HG03565 (cell line): ENCODE results near the gene USH1C.

Experiments used
- ATAC-seq: cut with Tn5 transposase; IDR thresholded peaks from one replicate; pipeline ENCODE4 v1.9.1; 2021; ENCODE audit warnings: mild to moderate bottlenecking, moderate library complexity; ENCODE audit not compliant: unreplicated experiment

USH1C gene

GRCh38 chr11:17544181-17544622 lies at the start of gene USH1C:
Gene USH1C (minus strand): TSS chr11:17544416. CDS start chr11:17544307, 109 bp downstream.
- no peak for ATAC-seq

- ATAC-seq = no peak
Measured at GRCh38 chr11:17593466-17594245, 49.4 kb upstream of the USH1C start.

- ATAC-seq = no peak
Measured at GRCh38 chr11:17591293-17591692, 47.1 kb upstream of the USH1C start.

- ATAC-seq = no peak
Measured at GRCh38 chr11:17590463-17590862, 46.2 kb upstream of the USH1C start.

DNA sequence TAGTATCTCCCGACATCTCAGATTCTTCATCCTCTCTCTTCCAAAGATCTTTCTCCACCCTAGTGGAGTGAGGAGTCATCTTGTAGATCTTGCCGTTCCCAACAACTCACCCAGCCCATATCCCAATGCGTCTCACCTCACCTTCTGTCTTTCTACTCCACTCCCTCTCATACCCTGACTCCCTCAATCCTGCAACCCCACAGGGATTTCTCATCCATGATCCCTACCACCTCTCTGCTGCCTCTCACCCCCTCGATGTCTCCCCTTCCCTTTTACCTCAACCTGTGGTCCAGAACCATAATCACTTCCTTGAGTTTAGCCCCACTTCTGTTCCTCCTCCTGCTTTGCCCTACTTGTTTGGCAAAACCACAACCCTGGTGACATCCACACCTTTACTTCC lies 44.5 kb upstream of the USH1C start:
- ATAC-seq = no peak

DNA sequence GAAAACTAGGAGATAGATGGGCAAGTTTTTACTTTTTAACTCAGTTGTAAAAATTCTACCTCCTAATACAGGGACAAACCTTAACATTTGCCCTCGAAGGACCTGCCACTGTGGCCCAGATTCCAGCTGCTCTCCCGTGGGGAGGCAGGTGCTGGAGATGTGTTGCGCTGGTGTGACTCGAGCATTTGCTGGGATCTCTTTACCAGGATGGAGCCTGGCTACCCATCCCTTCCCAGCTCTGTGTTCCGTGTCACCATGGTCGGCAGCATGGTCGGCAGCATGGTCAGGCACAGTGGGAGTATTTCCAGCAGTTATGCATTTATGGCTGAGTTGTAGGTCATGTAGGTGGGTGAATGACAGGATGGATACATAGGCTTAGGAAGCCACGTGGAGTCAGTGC lies 44.0 kb upstream of the USH1C start:
- no peak for ATAC-seq

DNA sequence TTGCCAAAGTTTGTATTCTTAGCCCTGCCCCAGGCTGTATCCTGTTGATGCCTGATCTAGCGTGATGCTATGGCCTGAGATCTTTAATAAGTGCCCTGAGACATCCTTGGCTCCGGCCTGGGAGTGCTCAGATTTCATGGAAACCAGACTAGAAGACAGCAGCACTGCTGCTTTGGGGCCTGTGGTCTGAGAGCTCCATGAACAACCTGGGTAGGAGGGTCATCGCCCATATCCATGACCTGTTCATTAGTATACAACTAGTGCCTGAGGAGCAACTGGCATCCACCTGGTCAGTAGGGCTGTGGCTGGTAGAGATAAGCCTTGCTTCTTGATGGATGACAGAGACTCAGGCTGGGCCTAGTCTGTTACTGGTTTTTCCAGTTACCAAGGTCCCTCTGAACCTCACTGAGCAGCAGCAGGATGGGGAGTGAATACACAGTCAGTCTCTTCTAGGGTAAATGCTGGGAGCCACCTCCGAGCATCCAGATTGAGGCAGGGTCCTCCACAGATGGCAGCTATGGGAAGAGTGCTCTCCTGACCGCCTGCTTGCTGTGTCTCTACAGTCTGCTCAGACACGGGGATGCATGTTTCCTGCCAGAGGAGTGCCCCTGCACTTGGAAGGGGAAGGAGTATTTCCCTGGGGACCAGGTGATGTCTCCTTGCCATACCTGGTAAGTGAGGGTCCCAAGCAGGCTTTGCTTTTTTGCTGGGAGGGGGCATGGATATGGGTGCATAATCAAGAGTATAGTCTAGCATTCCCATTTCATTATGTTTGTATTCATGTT lies 41.9 kb upstream of the USH1C start:
- ATAC-seq = no peak

GRCh38 chr11:17581732-17582053 lies 37.5 kb upstream of the USH1C start:
- no peak for ATAC-seq

- ATAC-seq = no peak
Measured at GRCh38 chr11:17581036-17581731, 37.0 kb upstream of the USH1C start.

- no peak for ATAC-seq
Measured at GRCh38 chr11:17580271-17580670, 36.1 kb upstream of the USH1C start.

DNA sequence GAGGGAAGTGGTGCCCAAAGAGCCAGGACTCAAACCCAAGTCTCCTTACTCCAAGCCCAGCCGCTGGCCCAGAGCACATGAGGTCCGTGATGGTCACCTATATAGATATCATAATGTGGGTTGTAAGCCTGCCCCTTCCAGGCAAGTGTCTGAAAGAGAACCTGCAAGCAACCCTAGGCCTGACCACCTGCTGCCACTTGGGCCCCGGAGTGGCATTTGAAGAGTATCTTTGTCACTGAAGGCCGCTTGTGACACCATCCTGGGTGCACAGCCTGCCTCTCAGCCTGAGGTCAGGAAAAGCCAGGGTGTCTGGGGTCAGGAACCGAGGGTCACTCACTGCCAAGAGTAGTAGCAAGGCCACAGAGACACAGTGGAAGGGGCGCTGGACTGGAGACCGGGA lies 35.2 kb upstream of the USH1C start:
- ATAC-seq = no peak

DNA sequence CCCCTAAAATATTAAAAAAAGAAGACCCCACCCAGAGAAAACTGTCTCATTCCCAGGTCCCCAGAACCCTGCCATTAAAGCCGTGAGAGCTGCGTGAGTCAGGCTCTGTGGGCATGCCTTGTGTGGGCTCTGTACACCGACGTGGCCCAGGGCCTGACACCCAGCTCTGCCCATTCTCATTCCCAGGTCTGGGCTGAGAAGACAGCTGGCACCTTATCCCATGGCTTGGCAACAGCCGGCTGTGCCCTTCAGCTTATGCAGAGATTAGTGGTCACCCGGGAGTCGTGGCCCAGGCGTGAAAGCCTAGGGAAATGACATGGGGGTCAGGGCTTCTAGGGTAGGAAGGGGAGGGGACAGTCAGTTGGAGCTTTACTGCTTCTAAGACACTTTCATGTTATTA lies 34.7 kb upstream of the USH1C start:
- no peak for ATAC-seq

DNA sequence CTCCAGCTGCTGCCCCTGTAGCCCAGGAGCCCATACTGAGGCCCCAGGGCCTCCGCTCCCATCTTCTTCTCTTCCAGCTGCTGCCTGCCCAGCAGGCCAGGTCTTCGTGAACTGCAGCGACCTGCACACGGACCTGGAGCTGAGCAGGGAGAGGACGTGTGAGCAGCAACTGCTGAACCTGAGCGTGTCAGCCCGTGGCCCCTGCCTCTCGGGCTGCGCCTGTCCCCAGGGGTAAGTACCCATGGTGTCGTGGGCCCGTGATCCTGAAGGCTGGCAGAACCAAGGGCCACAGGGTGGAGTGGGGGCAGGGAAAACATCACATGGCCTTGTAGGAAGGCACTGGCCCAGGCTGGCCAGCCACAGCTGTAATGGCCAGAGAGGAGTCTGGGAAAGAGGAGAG lies 34.1 kb upstream of the USH1C start:
- no peak for ATAC-seq

- ATAC-seq = no peak
Measured at GRCh38 chr11:17575431-17576425, 31.5 kb upstream of the USH1C start.

DNA sequence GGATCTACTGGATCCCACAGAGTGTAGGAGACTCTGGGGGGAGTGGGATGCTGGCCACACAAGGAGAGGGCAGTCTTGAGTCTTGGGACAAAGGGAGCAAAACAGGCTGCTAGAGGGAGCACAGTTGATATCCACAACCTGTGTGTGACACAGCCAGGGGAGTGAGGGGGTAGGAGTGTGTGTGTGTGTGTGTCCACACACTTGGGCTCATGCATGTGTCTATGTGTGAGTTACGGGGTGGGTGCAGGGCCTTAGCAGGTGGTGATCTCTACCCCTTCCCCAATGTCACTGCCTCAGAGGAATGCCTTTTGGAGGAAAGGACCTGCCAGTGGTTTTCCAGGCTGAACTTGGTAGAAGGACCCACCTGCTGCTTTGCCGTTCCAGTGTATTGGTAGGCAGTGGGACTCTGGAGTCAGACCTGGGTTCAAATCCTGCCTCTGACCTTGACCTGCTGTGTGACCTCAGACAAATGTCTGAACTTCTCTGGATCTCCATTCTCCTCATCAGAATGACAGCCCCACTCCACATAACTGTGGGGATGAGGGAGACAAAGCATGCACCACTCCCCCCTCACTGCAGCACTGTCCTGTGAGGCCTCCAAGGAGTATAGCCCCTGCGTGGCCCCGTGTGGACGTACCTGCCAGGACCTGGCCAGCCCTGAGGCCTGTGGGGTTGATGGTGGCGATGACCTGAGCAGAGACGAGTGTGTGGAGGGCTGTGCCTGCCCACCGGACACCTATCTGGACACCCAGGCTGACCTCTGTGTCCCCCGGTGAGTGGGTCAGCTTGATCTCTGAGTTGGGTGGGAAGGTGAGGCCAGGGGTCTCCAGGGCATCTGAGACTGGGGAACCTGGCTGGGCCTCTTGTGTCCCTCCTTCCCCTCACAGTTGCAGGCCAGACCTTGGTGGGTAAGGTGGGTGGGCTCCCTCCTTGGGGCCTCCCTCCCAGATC lies 30.2 kb upstream of the USH1C start:
- no peak for ATAC-seq

GRCh38 chr11:17573526-17573925 lies 29.3 kb upstream of the USH1C start:
- ATAC-seq = no peak

- no peak for ATAC-seq
Measured at GRCh38 chr11:17572791-17573460, 28.7 kb upstream of the USH1C start.

- no peak for ATAC-seq
Measured at GRCh38 chr11:17572359-17572690, 28.1 kb upstream of the USH1C start.
